GM21737 (cell line): ENCODE data around the gene ANXA8L1.
"Not testable (repeated sequence)": the region's sequence is repeated elsewhere in the genome, so short reads cannot be mapped to it uniquely, and the experiment has no call there.

Source experiments
- ATAC-seq: cut with Tn5 transposase; IDR thresholded peaks from one replicate; pipeline ENCODE4 v1.9.1; 2021; ENCODE audit warnings: mild to moderate bottlenecking, moderate library complexity; ENCODE audit not compliant: unreplicated experiment

ANXA8L1 gene

DNA sequence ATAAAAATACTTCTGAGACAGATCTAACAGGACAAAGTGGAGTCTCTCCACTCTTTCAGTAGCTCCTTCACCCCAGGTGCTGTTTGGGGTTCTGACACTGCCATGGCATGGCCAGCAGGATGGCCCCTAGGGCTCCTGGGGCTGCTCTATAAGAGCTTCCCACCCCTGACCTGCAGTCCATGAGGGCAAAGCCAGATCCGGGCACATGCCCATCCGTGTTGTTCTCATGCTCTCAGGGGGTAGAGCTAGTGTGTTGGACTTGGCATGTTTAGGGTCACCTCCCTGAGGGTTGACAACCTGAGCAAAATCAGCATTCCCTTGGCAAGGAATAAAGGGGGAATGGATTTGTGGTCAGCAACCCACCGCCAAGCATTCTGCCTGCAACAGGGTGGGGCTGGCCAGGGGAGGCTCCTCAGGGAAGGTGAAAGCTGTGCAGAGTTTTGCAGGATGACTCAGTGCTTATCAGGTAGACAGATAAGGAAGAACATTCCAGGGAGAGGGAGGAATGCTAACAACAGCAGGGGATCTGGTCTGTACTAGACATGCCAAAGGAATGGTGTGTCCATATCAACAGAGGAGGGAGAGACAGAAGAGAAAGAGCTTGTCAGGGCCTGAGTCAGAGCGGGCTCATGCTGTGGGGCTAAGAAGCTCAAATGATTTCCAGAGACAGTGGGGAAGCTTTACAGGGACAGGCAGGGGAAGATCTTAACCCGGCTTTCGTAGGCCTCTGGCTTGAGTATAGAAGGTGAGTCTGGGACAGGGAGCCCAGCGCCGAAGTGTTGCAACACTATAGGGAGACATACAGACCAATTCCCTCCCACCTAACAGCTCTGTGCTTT lies 21.1 kb downstream of the ANXA8L1 start:
- ATAC-seq: not testable (repeated sequence)

DNA sequence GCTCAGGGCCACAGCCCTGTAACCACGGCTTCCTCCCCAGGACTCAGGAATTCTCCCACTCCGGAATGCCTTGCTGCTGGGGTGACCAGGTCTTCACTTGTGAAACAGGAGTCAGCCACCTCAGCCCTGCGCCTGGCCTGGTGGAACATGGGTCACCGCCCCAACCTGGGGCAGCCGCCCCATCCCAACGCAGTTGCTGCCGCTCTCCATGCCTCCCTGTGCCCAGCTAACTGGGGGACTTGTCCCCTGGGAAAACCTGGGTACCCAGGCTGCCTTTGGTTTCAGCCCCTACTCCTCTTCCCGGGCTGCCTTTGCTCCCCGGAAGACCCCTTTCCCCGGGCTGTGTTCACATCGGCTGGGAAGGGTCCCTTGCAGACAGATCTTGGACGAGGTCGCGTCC lies 22.2 kb downstream of the ANXA8L1 start:
- ATAC-seq: not testable (repeated sequence)

DNA sequence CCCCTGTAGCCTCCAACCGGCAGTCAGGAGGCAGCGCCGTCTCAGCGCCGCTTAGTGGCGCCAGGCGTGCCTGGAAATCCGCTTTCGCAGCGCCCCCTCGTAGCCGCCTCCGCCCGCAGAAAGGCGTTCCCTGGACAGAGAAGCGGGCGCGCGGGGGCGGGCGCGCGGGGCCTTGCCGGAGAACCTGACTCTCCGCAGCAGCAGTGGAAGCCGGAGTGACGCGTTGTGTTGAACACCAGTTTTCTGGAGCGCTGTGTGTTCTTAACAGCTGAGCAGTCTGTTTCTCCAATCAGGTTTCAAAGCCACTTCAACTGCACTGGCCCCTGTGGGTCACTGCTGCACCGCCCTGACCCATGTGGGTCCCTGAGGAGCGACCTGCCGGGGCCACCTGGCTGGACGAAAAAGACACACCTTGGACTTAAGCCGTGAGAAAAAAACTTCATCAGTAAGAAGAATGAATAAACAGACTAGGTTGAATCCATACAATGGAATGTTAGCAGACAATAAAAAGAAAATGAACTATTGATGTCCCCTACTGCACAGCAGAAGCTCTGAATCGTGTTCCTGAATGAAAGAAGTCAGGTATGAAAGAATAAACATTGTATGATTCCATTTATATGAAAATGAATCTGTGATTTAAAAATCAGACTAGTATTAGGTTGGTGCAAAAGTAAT lies 22.8 kb downstream of the ANXA8L1 start:
- not testable (repeated sequence) for ATAC-seq

- not testable (repeated sequence) for ATAC-seq
Measured at GRCh38 chr10:46409556-46409955, 34.0 kb downstream of the ANXA8L1 start.

DNA sequence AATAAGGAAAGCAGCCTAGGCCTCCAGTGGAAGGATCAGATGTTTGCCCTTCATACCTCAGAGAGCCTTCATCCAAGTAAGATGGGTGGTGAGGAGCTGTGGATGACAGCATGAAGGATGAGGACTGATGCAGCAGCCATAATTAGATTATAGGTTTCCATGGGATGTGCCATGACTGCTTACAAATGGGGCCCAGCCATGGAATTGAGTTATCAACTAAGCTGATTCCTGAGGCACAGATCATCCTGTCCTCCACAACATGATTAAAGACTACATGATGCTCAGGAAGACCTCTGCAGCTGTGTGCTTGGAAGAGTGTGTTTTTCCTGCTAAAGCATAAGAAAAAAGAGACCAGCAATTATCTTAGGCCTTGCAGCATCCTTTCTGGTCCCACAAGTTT lies 35.5 kb downstream of the ANXA8L1 start:
- not testable (repeated sequence) for ATAC-seq

DNA sequence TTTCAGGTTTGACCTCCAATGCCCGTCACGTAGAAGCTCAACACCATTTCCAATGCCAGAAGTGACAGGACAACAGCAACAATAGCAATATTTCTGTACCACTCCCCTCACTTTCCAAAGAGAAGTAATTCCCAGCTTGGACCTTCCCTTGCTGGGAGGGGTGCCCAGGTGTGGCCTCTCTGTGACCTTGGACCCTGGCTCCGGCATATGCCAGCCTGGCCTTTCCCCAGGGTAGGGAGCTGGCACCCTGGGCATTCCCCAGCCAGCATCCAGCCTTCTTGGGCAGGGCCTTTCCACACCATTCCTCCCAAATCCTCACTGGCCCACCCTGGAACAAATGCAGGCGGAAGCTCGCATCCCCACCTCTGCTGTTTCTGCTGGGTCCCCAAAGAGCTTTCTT lies 37.1 kb downstream of the ANXA8L1 start:
- not testable (repeated sequence) for ATAC-seq

GRCh38 chr10:46415291-46415690 lies 39.7 kb downstream of the ANXA8L1 start:
- ATAC-seq: not testable (repeated sequence)

GRCh38 chr10:46418283-46418682 lies 42.7 kb downstream of the ANXA8L1 start:
- not testable (repeated sequence) for ATAC-seq

GRCh38 chr10:46419570-46420379 lies 44.2 kb downstream of the ANXA8L1 start:
- not testable (repeated sequence) for ATAC-seq

DNA sequence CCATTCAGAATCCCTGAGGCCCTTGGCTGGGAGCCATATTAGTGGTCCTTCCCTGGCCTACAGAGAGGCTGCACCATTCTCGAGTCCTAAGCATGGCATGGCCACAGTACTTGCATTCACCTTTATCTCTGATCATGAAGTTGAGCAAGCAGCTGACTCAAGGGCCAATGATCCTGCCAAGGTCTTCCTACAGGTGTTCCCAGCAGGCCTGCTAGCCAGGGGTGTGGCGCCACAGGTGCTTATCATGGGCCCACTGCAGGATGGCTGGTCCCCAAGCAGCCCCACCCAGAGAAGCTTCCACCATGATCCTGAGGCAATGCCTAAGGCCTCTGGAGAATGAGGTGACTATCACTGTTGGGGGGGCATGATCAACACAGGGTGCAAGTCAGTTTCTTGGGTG lies 48.0 kb downstream of the ANXA8L1 start:
- ATAC-seq: not testable (repeated sequence)

DNA sequence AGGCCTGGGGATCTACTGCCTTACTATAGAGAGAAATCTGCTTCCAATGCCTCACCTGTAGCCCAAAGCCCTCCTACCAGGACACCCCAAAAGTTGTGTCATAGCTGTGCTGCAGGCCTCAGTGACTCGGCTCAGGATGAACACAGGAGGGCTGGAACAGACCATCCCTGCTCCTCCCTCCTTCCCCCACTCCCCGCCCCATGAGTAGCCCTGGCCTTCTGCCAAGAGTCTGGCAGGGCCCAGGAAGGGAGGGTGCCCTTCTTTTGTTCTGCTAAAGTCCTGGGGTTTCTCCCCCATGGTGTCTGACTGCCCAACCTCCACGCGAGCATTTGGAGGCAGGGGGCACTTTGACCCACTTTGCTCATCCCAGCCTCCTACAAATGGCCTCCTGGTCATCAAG lies 65.4 kb downstream of the ANXA8L1 start:
- not testable (repeated sequence) for ATAC-seq
